ENCODE results near the gene CRLF3.
"Not testable (repeated sequence)": the region's sequence is repeated elsewhere in the genome, so short reads cannot be mapped to it uniquely, and the experiment has no call there.

Gene CRLF3

GRCh38 chr17:30824356-30825145 is at the start of gene CRLF3:
CRLF3 (minus strand) TSS chr17:30824692; CDS start chr17:30824651, 41 bp downstream.
- DNase-seq, result peak; percentile 90

DNA sequence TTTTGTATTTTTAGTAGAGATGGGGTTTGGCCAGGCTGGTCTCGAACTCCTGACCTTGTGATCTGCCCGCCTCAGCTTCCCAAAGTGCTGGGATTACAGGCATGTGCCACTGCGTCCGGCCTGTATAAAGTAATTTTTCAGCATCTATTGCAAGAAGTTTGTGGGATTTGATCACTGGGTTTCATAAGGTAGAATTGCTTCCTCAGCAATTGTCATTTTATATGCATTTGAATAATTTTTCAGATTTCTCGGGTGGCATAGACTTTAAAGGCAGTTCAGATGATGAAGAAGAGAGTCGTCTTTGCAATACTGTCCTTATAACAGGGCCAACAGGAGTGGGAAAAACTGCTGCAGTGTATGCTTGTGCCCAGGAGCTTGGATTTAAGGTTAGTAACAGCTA is 44.5 kb upstream of the CRLF3 start:
- no peak for DNase-seq

DNA sequence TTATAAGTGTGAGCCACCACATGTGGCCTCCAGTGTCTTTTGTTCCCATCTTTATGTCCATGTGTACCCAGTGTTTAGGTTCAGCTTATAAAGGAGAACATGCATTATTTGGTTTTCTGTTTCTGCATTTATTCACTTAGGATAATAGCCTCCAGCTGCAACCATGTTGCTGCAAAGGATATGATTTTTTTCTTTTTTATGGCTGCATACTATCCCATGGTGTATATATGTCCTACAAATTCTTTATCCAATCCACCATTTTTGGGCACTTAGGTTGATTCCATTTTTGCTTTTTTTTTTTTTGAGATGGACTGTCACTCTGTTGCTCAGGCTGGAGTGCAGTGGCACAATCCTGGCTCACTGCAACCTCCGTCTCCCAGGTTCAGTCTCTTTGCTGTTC is 40.1 kb upstream of the CRLF3 start:
- no peak for DNase-seq

DNA sequence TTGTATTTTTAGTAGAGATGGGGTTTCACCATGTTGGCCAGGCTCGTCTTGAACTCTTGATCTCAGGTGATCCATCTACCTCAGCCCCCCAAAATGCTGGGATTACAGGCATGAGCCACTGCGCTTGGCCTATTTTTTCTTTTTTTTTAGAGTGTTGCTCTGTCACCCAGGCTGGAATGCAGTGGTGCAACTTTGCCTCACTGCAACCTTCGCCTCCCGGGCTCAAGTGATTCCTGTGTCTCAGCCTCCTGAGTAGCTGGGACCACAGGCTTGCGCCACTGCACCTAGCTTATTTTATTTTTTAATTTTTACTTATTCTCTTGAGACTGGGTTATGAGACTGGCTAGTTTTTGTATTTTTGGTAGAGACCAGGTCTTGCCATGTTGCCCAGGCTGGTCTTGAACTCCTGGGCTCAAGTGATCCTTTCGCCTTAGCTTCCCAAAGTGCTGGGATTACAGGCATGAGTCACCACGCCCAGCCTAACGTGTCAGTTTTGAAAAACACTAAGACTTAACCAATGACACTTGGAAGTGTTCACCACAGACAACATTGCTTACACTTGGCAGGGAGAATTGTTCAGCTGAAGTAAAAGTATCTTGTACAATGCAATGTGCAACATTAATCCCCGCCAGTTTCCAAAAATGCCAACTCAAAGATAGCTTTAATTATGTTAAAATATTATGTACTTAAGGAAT is 34.2 kb upstream of the CRLF3 start:
- no peak for DNase-seq

- DNase-seq, result no peak
Observed at GRCh38 chr17:30854146-30854545, 29.7 kb upstream of the CRLF3 start.

- no peak for DNase-seq
Observed at GRCh38 chr17:30848021-30848420, 23.5 kb upstream of the CRLF3 start.

GRCh38 chr17:30840771-30841170 is 16.3 kb upstream of the CRLF3 start:
- no peak for DNase-seq

DNA sequence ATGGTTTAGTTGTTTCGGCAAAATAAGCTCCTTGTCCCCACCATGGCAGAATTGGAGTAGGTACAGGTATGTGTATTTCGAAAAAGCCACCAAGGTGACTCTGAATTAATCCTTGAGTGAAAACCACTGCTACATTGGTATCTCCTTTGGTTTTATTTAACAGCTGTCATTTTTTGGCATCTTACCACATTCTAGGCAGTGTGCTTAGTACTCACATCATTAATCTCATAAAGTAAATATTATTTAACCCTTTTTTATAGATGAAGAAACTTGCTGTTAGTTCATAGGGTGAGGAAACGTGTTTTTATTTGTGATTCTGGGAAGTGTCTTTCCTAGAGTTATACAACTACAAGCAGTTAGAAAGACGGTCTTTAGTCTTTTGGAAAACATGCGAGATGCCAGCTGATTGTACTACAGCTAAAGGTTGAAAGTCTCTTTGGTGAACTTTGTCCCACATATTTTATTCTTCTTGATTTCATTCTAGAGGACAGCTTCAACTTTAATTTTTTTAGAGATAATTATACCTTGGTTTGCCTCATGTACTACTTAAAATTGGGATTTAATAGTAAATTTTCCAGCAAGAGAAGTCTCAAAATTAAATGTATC is 13.8 kb upstream of the CRLF3 start:
- DNase-seq, result no peak

DNA sequence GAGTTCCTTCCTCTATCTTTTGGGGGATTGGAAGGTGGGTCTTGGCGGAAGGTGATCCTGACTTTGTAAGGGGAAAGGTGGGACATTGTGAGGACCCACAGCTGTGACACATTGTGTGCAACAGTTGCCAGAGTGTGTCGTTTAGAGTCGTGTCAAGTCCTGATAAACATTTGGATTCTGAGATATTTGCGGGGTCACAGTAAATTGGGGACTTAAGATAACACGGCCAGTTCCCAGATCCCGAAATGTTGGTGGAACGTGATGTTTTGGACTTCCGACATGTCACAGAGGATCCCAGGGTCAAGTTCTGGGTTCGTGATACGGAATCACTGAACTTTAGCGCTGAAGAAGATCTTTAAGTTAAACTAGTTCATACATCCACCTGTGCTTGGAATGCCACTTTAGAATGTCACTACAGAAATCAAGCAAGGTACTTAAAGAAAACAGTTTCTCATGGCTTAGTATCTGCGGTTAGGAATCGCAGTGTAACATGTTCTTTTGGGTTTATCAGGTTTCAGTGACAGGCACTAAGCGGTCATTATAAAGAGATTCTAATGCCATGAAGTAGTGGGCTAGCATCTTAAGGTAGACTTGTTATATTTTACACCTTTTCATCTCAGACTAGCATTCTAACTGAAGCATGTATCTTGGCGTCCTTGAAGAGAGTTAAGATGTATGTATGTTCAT is 8.1 kb upstream of the CRLF3 start:
- no peak for DNase-seq

DNA sequence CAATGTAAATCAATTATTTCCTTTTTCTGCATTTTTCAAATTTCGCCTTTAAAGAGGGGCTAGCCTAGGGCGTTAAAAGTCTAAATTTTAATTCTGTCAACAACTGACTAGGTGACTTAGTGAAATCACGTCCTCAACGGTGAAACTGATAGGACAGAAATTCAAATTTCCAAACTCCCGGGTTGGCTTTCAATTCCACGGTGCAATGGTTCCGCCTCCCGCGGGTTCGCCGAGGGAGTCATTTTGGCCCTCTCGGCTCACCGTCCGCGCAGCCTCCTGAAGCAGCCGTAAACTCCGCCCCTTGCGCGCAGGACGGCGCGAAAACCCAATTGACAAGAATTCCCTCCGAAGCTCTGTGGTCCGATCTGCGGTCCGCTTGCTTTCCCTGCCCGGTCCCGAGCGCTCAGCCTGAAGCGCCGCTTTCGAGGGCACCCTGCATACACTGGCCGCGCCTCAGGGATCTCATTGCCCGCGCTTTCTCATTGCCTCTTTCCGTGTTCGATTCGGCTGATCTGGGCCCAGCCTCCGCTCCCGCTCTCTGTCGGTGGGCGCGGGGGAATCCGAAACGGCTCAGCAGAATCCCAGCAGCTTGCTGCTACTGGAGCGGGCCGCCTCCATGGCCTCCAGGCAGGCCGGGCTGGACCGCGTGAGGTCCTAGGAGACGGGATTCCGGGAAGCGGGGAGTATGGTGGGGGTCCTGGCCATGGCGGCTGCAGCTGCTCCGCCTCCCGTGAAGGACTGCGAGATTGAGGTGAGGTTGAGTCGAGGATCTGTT is 7.4 kb upstream of the CRLF3 start, which contains the start of gene ATAD5:
ATAD5 (plus strand) TSS at position 304 of the 775 bp plus-strand sequence; CDS start at position 686, 382 bp downstream.
- DNase-seq, result peak; percentile 91

GRCh38 chr17:30831257-30831656 is 6.8 kb upstream of the CRLF3 start:
- no peak for DNase-seq

DNA sequence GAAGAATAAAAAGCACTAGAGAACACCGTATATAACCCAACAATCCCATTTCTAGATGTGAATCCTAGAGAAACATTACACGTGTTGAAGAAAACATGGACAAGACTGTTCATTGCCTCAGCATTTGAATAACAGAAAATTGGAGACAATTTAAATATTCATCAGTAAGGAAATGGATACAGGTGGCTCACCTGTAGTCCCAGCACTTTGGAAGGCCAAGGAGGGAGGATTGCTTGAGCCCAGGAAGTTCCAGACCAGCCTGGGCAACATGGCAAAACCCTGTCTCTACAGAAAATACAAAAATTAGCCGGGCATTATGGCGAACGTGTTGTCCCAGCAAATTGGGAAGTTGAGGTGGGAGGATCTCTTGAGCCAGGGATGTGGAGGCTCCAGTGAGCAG is 4.5 kb upstream of the CRLF3 start:
- no peak for DNase-seq

DNA sequence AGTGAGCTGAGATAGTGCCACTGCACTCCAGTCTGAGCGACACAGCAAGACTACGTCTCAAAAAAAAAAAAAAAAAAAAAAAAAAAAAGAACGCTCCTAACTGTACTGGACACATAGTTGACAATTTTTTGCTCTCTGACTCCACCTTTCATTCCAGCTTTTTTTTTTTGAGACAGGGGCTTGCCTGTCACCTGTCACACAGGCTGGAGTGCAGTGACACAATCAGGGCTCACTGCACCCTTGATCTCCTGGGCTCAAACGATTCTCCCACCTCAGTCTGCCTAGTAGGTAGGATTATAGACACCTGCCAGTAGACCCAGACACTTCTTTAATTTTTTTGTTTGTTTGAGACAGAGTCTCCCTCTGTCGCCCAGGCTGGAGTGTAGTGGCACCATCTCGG is 2.6 kb upstream of the CRLF3 start:
- no peak for DNase-seq

- DNase-seq, result peak; percentile 24
Observed at GRCh38 chr17:30824002-30824355, 513 bp downstream of the CRLF3 start.

GRCh38 chr17:30823421-30823820 is 1.1 kb downstream of the CRLF3 start:
- DNase-seq, result no peak

GRCh38 chr17:30822919-30823318 is 1.6 kb downstream of the CRLF3 start:
- not testable (repeated sequence) for DNase-seq

DNA sequence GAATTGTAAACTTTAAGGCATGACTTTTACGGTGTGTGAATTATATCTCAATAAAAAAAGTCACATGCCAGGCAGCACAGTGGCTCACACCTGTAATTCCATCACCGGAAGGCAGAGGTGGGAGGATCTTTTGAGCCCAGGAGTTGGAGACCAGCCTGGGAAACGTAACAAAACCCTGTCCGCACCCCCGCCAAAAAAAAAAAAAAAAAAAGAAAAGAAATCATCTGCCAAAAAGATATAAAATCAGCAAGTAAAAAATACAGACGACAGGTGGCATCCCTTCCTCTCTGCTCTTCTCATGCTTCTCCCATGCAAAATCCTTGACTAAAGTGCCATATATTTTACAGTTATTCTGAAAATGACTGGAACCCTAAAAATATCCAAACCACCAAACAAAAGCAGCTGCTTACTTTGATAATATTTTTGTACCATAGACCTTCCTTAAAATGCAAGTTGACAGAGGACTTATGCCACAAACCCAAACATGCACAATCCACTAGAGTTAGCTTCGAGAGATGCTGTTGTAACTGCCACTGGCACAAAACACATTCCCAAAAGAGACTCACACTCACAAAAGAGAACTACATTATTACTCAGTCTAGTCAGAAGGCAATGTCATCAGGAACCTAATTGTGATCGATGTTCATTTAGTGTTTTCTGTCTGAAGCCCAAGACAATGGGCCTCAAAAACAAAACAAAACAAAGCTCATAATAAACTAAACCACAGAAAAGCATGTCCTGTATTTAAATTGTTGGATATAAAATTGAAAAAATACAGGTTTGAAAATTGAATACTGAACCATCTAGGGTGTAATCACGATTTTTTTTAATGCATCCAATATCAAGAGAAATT is 2.4 kb downstream of the CRLF3 start:
- no peak for DNase-seq

GRCh38 chr17:30819971-30820705 is 4.4 kb downstream of the CRLF3 start:
- no peak for DNase-seq

- DNase-seq, result no peak
Observed at GRCh38 chr17:30816165-30816564, 8.3 kb downstream of the CRLF3 start.

DNA sequence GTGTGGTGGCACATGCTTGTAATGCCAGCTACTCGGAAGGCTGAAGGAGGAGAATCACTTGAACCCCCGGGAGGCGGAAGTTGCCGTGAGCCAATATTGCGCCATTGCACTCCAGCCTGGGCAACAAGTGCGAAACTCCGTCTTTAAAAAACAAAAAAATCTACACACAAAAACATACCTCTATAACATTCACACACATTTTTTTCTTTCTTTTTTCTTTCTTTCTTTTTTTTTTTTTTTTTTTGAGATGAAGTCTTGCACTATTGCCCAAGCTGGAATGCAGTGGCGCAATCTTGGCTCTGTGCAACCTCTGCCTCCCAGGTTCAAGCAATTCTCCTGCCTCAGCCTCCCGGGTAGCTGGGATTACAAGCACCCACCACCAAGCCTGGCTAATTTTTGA is 9.6 kb downstream of the CRLF3 start:
- not testable (repeated sequence) for DNase-seq

GRCh38 chr17:30814236-30814635 is 10.3 kb downstream of the CRLF3 start:
- not testable (repeated sequence) for DNase-seq
